ENCODE data around the gene HPDL.

DNA sequence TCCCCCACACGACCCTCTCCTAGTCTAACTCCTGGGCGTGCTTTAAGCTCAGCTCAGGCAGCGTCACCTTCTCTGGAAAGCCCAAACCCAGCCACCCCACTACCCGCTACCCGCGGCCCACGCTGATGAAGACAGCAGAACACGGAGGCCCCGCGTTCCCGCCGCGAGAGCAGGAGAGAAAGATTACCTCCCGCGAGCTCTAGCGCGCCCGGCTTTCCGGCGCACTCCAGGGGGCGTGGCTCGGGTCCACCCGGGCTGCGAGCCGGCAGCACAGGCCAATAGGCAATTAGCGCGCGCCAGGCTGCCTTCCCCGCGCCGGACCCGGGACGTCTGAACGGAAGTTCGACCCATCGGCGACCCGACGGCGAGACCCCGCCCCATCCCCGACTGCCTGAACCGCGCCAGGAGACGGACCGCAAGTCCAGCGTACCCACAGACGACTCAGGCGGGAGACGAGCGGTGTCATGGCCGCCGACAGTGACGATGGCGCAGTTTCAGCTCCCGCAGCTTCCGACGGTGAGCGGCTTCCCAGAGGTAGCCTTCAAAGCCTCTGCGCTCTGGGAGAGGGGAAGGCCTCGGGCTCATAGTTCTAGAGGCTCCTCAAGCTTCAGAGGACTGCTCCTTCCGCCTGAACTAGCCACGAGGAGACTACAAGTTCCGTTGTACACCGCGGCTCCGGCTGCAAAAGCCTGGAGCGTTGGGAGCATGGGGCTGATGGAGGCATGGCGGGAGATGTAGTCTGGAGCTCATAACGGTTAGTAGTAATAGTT, 13.3 kb downstream of the HPDL start, which contains the start of the genes MUTYH and TOE1:
- TF ChIP-seq, protein P1, sequence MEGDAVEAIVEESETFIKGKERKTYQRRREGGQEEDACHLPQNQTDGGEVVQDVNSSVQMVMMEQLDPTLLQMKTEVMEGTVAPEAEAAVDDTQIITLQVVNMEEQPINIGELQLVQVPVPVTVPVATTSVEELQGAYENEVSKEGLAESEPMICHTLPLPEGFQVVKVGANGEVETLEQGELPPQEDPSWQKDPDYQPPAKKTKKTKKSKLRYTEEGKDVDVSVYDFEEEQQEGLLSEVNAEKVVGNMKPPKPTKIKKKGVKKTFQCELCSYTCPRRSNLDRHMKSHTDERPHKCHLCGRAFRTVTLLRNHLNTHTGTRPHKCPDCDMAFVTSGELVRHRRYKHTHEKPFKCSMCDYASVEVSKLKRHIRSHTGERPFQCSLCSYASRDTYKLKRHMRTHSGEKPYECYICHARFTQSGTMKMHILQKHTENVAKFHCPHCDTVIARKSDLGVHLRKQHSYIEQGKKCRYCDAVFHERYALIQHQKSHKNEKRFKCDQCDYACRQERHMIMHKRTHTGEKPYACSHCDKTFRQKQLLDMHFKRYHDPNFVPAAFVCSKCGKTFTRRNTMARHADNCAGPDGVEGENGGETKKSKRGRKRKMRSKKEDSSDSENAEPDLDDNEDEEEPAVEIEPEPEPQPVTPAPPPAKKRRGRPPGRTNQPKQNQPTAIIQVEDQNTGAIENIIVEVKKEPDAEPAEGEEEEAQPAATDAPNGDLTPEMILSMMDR (IDR thresholded peaks at IDR 0.05), result peak in 2 of 6 experiments; percentile 0 to 3
- TF ChIP-seq POLR2A (IDR thresholded peaks at IDR 0.05), result peak; percentile 74 to 89

Measured in Peyer's patch (tissue), 4 donors.